GM19238 (cell line): ENCODE data around the gene TNK1.
A peak's percentile ranks its signal among the peaks of the same experiment; 100 is the strongest.
"Not testable (repeated sequence)": the region's sequence is repeated elsewhere in the genome, so short reads cannot be mapped to it uniquely, and the experiment has no call there.

Source experiments
- DNase-seq: peaks from one replicate; pipeline ENCODE4 v3.0.0; 2011; ENCODE audit warnings: low spot score; ENCODE audit not compliant: insufficient read length

Gene TNK1

DNA sequence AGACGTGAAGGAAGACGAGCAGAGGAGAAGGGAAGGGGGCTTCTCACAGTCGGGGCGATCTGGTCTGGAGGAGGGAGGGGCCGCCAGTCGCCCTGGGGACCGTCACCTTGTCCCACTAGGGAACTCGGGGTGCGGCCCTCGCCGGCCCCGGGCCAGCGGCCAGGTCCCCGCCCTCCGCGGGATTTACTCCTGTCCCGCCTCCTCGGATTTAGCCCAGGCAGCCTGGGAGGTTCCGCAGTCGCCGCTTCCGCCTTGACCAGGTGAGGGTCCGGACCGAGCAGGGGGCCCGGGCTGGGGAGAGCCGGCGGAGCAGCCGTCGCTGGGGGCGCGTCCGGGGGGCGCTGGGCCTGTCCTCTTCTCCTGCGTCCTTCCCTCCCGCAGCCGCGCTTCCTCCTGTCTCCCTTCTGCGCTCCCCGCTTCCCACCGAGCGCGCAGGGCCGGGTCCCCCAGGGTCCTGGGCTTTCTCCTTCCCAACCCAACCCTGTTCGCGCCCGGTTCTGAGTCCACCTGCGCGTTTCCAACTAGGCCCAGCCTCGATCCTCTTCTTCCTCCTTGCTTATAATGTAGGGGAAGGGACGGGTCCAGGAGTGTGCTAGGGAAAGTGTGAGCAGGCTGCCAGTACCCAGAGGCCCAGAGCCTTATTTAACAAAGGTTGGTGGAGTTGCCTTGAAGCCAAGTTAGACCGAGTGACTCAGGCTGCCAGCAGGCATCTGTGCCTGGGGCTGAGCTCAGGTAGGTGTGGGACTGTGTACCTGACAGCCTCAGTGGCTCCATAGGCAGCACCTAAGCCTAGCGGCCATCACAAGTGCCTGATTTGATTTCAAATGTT, at the start of gene TNK1:
TNK1 (plus strand) TSS at position 235 of the 829 bp plus-strand sequence. CDS start 1,838 bp downstream, outside the sequence.
- no peak for DNase-seq

DNA sequence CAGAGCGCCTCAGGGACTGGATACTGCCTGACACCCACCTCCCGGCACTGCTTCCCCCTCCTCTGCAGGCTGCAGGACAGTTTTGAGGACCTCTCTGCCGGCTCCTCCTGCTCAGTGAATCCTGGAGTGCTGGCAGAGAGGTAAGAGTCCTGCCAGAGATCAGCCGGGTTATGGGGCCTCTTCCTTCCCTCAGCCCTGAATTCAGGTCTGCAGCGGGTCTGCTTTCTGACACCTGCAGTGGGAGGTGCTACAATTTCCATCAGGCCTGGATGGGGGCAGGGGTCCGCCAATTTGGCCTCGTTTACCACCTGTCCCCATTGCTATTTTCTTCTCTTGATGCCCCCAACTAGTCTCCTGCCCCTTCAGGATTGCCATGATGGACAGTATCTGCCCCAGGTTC, 48.8 kb upstream of the TNK1 start:
- no peak for DNase-seq

DNA sequence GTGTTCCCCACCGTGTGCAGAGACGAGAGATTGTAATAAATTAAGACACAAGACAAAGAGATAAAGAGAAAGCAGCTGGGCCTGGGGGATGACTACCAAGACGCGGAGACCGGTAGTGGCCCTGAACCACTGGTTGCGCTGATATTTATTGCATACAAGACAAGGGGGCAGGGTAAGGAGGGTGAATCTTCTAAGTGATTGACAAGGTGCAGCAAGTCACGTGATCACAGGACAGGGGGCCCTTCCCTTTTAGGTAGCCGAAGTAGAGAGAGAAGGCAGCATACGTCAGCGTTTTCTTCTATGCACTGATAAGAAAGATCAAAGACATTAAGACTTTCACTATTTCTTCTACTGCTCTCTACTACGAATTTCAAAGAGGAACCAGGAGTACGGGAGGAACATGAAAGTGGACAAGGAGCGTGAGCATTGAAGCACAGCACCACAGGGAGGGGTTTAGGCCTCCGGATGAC, 48.3 kb upstream of the TNK1 start:
- not testable (repeated sequence) for DNase-seq

DNA sequence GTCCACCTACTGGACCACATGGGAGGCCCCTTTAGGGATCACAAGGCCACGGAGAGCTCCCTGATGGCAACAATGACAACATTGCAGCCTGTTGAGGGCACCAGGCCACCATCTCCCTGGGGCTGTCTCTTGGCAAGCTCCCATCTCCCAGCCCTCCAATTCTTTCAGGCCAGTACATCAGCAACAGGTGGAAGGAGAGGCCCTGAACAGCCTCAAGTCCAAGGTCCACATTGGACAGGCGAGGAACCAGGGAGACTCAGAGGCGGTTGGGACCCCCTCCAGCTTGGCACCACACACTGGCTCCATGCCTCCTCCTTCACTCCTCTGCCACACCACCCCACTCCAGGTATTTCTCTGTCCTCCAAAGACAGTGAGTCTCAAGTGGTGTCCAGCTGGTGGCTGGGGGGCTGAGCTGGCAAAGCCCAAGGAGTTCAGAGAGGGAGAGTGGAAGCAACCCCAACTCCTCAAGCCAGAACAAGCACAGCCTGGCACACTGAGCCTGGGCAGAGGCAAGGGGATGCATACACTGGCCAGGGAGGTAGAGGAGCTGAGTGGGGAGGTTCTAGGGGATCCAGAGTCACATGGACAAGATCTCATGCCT, 45.9 kb upstream of the TNK1 start:
- no peak for DNase-seq

DNA sequence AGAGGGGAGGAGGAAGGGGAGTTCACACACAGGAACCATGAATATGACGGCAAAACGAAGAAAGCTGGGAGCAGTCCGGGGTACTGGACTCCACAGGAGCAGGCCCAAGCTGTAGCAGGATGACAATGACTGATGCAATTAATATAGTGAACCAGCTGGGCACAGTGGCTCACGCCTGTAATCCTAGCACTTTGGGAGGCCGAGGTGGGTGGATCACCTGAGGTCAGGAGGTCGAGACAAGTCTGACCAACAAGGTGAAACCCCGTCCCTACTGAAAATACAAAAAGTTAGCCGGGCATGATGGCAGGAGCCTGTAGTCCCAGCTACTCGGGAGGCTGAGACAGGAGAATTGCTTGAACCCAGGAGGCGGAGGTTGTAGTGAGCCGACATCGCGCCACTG, 45.1 kb upstream of the TNK1 start:
- not testable (repeated sequence) for DNase-seq

DNA sequence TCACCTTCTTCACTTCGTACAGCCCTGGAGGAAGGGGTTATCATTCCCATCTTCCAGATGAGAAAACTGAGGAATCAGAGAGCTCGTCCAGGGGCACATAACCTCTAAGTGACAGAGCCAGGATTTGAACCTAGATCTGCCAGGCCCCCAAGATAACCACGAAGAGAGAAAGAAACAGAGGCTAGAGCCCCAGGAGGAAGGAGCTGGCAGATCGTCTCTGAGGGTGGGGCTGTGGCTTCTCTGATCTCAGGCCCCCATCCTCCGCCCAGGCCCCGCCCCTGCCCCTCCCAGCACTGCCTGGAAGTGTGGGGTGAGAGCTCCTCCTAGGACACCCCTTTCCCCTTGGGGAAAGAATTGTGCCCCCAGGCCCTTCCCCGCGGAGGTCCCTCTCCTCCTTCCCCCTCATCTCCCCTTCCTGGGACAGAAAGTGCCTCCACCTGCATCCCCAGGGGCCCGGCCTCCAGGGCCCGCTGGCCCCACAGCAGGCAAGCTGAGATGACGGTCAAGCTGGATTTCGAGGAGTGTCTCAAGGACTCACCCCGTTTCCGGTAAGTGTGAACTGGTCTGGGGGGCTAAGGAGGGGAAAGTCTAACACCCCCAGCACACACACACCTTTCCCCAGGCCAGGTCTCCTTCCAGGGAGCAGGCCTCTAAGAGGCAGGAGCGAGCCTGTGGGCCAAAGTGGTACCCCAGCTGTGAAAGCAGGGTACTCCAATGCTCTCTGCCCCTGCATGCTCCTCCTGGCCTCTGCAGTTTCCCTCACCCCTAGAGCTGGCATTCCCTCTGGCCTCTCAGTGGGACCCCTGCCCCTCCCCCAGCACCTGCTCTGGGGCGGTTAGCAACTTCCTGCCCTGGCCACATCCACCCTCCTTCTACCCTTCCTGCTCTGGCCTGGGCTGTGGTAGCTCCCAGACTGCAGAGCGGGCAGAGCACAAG, 44.4 kb upstream of the TNK1 start, which contains the start of gene ACAP1:
ACAP1 (plus strand) TSS at position 290 of the 936 bp plus-strand sequence; CDS start at position 496, 206 bp downstream.
- DNase-seq: peak; percentile 79

DNA sequence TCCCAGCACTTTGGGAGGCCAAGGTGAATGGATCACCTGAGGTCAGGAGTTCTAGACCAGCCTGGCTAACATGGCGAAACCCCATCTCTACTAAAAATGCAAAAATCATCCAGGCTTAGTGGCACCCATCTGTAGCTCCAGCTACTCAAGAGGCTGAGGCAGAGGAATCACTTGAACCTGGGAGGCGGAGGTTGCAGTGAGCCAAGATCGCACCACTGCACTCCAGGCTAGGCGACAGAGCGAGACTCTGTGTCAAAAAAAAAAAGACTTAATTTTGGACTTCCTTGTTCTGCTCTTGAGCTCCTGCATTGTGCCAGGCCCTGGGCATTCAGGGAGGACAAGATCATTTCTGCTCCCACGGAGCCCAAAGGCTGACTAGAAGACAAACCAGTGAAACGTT, 43.3 kb upstream of the TNK1 start:
- not testable (repeated sequence) for DNase-seq

DNA sequence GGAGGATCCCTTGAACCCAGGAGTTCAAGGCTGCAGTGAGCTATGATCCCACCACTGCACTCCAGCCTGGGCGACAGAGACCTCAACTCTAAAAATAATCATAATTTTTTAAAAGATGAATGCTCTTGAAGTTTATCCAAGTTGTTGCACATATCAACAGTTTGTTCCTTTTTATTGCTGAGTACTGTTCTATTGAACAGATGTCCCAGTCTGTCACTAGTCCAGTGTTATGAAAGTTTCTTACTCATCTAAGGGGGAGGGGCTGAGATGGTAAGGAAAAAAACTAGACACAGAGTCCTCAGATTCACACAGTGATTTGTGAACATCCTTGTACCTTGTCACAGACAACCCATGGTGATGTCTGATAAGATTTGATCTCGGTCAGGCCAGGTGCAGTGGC, 40.7 kb upstream of the TNK1 start:
- DNase-seq: no peak

DNA sequence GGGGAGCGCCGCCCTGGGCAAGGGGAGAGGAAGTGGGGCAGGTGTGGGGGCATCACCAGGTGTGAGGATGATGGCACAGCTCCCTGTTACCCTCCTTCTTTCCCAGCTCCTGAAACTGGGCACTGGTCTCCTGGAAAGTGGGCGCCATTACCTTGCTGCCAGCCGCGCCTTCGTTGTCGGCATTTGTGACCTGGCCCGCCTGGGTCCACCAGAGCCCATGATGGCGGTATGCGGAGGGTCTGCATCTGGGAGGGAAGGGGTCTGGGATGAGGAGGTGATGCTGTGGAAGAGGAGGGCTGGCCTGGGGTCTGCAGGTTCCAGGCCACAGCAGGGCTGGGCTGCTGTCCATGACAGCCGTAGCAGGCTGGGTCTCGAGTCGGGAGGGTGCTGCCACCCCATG, 39.0 kb upstream of the TNK1 start:
- DNase-seq: no peak

DNA sequence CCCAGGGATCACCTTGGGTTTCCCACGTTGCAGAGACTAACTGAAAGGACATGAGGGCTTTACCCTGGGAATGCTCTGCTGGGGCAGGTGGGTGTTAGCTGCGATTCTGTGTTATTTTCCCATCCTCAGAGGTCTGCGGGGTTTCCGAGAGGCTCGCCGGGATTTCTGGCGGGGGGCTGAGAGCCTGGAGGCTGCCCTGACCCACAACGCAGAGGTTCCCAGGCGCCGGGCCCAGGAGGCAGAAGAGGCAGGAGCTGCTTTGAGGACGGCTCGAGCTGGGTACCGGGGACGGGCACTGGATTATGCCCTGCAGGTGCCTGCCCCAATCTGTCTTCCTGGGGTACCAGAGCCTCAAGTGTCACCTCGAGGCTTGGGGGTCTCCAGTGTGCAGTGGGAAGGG, 37.6 kb upstream of the TNK1 start:
- DNase-seq: no peak

DNA sequence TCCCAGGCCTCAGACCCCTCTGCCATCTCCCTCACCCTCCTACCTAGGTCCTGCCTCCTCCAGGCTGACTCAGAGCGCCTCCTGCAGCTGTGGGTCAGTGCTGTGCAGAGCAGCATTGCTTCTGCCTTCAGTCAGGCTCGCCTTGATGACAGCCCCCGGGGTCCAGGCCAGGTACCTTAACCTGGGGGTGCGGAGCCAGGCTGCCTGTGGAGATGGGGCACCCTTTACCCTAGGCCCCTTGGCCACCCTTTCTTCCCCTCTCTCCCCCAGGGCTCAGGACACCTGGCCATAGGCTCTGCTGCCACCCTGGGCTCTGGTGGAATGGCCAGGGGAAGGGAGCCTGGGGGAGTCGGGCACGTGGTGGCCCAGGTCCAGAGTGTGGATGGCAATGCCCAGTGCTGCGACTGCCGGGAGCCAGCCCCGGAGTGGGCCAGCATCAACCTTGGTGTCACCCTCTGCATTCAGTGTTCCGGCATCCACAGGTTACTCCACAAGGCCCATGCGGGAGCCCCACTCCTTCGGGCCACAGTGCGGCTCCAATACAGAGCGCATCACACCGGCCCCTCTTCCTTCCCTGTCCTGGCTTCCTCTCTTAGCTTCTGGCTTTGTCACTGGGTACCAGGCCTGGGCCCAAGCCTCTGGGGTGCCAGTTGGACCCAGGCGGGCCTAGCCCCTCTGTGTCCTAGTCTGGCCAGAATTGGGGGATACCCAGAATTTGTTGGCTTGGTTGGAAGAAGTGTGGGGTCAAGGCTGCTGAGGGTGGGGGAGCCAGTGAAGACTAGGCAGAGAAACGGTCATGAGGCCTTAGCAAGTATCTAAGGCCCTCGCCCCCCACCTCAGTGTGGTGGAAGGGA, 33.9 kb upstream of the TNK1 start:
- no peak for DNase-seq

DNA sequence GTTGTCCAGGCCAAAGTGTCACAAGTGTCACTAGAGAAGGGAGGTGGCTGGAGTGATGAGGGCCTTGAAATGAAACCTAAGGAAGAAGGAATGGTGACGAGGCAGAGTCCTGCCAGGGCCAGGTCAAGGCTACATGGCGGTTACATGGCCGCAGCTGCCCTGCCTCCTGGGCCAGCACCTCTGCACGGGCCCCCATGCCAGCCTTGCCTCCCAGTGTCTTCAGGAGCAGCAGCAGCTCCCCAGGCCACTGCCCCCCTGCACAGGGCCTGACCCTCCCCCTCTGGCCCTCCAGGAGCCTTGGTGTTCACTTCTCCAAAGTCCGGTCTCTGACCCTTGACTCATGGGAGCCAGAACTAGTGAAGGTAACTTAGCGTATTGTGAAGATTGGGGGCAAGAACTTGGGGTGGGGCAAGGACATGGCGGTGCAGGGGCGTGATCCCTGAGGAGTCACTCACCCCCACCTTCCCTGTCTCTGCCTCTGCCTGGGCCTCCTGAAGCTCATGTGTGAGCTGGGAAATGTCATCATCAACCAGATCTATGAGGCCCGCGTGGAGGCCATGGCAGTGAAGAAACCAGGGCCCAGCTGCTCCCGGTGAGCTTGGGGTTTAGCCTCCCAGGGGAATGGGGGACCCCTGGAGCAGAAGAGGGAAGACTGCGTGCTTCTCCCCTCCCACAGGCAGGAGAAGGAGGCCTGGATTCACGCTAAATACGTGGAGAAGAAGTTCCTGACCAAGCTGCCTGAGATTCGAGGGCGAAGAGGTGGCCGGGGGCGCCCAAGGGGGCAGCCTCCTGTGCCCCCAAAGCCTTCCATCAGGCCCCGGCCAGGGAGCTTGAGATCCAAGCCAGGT, 33.0 kb upstream of the TNK1 start:
- DNase-seq: no peak

DNA sequence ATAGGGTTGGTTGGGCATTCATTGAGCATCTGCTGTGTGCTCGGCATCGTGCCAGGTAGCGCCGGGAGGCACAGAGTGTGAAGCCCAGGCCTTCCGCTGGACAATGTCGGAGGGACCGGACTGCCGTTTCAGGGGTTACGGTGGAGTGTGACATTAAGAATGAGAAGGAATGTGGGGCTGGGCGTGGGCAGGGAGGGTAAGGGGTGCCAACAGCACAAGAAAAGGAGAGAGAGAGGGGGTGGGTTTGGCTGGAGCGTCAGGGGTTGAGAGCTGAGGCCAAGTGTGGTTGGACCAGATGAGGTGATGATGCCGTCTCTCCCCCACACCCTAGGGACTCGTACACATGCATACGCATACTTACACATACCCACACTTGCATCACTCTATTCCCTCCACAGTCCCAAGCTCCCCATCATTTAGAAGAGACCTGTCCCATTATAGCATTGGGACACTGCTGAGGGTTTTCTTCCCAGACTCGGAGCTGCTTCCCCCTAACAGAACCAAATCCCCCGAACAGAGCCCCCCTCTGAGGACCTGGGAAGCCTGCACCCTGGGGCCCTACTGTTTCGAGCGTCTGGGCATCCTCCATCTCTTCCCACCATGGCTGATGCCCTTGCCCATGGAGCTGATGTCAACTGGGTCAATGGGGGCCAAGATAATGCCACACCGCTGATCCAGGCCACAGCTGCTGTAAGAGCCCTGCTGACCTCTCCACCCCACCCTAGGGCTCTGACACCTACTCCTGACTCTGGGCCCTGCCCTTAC, 32.2 kb upstream of the TNK1 start:
- DNase-seq: no peak

DNA sequence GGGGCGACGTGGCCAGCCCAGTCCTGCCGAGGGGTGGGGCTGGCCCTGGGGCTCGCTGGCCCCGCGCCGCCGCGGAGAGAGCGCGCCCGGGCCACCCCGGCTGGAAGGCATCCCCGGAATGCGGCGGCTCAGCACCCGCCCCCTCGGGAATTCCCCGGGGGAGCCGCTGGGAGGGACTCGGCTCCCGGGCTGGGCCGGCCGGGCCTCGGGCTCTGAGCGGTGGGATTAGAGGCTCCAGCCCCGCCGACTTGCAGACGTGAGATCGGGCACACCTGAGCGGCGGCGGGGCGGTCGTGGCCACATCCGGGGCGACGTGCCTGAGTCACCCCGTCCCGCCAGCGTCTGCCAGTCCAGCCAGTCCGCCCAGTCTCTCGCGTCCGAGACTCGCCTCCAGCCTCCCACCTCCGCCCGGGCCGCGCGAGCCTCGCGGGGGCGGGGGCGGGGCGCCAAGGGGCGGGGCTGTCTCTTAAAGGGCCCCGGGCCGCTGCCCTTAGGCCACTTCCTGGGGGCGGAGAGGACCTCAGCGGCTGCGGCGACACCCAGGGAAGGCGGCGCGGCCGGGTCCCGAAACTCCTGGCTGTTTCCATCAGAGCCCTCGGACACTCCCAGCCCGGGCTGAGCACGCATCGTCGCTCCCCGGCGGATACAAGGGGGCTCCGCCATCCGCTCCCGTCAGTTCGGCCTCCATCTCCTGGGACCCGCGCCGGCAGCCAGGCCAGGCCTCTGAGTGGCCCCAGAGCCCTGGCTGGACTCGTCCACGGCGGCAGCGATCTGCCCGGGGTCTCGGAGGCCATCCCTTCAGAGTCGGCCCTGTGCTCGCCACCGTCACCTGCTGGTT, 29.0 kb upstream of the TNK1 start, which contains the start of gene KCTD11:
KCTD11 (plus strand) TSS at position 498 of the 838 bp plus-strand sequence.
- peak; percentile 93 for DNase-seq

DNA sequence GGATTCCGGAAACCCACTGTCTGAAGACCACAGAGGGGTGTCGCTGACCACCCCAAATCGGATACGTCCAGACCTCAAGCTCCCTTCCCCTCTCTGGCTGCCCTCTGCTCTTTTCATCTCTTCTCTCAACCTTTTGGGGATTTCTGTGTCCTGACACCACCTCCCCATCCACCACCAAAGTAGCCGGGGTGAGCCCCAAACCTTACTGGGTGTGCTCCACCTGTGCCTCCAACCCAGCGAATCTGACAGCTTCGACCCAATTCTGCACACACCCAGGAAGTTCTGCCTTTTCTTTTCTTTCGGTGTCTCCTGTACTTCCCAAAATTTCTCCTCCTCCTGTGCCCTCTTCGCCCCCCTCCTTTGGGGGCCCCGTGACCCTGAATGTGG, 28.4 kb upstream of the TNK1 start:
- DNase-seq: no peak

DNA sequence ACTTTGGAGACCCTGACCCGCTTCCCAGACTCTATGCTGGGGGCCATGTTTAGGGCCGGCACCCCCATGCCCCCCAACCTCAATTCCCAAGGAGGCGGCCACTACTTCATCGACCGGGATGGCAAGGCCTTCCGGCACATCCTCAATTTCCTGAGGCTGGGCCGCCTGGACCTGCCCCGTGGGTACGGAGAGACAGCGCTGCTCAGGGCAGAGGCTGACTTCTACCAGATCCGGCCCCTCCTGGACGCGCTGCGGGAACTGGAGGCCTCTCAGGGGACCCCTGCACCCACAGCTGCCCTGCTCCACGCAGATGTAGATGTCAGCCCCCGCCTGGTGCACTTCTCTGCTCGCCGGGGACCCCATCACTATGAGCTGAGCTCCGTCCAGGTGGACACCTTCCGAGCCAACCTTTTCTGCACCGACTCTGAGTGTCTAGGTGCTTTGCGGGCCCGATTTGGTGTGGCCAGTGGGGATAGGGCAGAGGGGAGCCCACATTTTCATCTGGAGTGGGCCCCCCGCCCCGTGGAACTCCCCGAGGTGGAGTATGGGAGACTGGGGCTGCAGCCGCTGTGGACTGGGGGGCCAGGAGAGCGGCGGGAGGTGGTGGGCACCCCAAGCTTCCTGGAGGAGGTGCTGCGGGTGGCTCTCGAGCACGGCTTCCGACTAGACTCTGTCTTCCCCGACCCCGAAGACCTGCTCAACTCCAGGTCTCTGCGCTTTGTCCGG, 27.8 kb upstream of the TNK1 start:
- DNase-seq: no peak

DNA sequence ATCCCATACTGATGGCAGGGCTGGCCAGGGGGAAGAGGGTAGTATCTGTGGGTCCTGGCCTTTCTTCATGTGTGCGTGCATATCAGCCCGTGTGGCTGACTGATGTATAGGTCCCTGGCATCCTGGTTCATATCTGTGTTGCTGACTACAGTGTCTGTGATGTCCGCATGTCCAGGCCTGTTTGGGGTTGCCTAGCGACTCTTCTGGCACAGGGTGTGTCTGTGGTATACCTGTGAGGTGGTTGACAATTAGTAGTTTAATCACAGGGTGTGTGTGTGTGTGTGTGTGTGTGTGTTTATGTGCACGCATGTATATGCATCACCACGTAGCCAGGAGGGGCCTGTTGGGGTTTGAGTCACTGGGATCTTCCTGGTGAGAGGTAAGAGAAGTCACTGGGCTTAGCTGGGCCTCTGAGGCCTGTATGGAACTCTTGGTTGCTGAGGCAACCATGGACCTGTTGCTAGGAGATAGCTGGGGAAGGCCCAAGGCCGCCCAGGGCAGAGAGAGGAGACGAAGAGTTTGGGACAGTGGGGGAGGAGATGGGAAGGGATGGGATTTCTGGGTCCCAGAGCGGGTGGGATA, 26.5 kb upstream of the TNK1 start:
- no peak for DNase-seq
